ENCODE data around the gene TGDS.
"Not testable (repeated sequence)": the region's sequence is repeated elsewhere in the genome, so short reads cannot be mapped to it uniquely, and the experiment has no call there.

DNA sequence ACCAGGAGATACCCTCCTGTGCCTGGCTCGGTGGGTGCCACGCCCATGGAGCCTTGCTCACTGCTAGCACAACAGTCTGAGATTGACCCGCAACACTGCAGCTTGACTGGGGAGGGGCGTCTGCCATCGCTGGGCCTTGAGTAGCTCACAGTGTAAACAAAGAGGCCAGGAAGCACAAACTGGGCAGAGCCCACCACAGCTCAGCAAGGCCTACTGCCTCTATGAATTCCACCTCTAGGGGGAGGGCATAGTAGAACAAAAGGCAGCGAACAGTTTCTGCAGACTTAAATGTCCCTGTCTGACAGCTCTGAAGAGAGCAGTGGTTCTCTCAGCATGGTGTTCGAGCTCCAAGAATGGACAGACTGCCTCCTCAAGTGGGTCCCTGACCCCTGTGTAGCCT is 69.0 kb downstream of the TGDS start:
- TF ChIP-seq, protein P1, sequence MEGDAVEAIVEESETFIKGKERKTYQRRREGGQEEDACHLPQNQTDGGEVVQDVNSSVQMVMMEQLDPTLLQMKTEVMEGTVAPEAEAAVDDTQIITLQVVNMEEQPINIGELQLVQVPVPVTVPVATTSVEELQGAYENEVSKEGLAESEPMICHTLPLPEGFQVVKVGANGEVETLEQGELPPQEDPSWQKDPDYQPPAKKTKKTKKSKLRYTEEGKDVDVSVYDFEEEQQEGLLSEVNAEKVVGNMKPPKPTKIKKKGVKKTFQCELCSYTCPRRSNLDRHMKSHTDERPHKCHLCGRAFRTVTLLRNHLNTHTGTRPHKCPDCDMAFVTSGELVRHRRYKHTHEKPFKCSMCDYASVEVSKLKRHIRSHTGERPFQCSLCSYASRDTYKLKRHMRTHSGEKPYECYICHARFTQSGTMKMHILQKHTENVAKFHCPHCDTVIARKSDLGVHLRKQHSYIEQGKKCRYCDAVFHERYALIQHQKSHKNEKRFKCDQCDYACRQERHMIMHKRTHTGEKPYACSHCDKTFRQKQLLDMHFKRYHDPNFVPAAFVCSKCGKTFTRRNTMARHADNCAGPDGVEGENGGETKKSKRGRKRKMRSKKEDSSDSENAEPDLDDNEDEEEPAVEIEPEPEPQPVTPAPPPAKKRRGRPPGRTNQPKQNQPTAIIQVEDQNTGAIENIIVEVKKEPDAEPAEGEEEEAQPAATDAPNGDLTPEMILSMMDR (IDR thresholded peaks at IDR 0.05; ENCODE audit: insufficient read depth, low read length): not testable (repeated sequence)
- not testable (repeated sequence) for TF ChIP-seq POLR2AphosphoS5 (IDR thresholded peaks at IDR 0.05; ENCODE audit: low read depth); SPI1 (IDR thresholded peaks at IDR 0.05; ENCODE audit: borderline replicate concordance, low read depth)
- TF ChIP-seq, protein P2, sequence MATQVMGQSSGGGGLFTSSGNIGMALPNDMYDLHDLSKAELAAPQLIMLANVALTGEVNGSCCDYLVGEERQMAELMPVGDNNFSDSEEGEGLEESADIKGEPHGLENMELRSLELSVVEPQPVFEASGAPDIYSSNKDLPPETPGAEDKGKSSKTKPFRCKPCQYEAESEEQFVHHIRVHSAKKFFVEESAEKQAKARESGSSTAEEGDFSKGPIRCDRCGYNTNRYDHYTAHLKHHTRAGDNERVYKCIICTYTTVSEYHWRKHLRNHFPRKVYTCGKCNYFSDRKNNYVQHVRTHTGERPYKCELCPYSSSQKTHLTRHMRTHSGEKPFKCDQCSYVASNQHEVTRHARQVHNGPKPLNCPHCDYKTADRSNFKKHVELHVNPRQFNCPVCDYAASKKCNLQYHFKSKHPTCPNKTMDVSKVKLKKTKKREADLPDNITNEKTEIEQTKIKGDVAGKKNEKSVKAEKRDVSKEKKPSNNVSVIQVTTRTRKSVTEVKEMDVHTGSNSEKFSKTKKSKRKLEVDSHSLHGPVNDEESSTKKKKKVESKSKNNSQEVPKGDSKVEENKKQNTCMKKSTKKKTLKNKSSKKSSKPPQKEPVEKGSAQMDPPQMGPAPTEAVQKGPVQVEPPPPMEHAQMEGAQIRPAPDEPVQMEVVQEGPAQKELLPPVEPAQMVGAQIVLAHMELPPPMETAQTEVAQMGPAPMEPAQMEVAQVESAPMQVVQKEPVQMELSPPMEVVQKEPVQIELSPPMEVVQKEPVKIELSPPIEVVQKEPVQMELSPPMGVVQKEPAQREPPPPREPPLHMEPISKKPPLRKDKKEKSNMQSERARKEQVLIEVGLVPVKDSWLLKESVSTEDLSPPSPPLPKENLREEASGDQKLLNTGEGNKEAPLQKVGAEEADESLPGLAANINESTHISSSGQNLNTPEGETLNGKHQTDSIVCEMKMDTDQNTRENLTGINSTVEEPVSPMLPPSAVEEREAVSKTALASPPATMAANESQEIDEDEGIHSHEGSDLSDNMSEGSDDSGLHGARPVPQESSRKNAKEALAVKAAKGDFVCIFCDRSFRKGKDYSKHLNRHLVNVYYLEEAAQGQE (IDR thresholded peaks at IDR 0.05; ENCODE audit: insufficient replicate concordance, low read depth): not testable (repeated sequence)
